Transverse colon (tissue), 3 donors: ENCODE measurements around the gene BIN2.

ENCODE experiments used
- POLR2A ChIP-seq: fragments of 450-650 bp; IDR thresholded peaks from one replicate; pipeline ENCODE4 v1.6.1; 2016; ENCODE audit warnings: antibody characterized with exemption, mild to moderate bottlenecking, moderate library complexity
- TF ChIP-seq, protein P1 (sequence below), 5 experiments: fragments of 200-600 bp in 3 of 5; fragments of 450-650 bp in 2 of 5; sonication (generic) in 3 of 5; IDR thresholded peaks; 1 replicate in 2 of 5; 2 replicates in 3 of 5; pipeline ENCODE4 v1.5.1; 2016 to 2017; ENCODE audit warnings: antibody characterized with exemption in 5 of 5, inconsistent platforms in 3 of 5, mild to moderate bottlenecking in 2 of 5, moderate library complexity in 1 of 5

DNA sequence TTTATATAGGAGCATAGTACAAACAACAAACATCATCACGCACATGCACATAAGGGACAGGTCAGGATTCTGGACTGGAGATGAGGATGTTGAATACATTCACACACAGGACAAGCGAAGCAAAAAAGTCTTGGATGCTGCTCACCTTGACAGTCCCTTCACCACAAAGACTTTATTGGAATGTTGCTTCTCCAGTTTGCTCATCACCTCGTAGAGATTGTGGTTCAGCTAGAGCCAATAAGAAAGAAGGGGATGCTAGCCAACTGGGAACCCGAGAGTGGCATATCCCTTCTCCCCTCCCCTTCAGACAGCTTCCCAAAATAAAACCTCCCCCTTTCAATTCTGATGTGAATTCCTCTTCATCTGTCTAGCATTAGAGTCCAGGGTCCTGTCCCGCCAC, 28.3 kb downstream of the BIN2 start:
- TF ChIP-seq, protein P1, sequence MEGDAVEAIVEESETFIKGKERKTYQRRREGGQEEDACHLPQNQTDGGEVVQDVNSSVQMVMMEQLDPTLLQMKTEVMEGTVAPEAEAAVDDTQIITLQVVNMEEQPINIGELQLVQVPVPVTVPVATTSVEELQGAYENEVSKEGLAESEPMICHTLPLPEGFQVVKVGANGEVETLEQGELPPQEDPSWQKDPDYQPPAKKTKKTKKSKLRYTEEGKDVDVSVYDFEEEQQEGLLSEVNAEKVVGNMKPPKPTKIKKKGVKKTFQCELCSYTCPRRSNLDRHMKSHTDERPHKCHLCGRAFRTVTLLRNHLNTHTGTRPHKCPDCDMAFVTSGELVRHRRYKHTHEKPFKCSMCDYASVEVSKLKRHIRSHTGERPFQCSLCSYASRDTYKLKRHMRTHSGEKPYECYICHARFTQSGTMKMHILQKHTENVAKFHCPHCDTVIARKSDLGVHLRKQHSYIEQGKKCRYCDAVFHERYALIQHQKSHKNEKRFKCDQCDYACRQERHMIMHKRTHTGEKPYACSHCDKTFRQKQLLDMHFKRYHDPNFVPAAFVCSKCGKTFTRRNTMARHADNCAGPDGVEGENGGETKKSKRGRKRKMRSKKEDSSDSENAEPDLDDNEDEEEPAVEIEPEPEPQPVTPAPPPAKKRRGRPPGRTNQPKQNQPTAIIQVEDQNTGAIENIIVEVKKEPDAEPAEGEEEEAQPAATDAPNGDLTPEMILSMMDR (IDR thresholded peaks at IDR 0.05), result no peak
- no peak for TF ChIP-seq POLR2A
